GM21619 (cell line): ENCODE data around the gene BRAF.
"Not testable (repeated sequence)": the region's sequence is repeated elsewhere in the genome, so short reads cannot be mapped to it uniquely, and the experiment has no call there.

ENCODE experiments used
- ATAC-seq: cut with Tn5 transposase; IDR thresholded peaks from one replicate; pipeline ENCODE4 v1.9.1; 2021; ENCODE audit not compliant: unreplicated experiment

BRAF gene

DNA sequence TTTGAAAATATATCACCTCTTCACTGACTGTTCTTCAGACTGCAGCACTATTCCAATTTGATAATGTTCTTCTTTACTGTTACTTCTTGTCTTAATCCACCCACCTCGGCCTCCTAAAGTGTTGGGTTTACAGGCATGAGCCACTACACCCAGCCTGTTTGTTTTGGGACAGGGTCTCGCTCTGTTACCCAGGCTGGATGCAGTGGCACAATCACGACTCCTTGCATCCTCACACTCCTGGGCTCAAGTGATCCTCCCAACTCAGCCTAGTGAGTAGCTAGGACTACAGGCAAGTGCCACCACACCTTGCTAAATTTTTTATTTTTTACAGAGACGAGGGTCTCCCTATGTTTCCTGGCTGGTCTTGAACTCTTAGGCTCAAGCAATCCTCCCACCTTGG is 150.4 kb downstream of the BRAF start:
- ATAC-seq, result no peak

DNA sequence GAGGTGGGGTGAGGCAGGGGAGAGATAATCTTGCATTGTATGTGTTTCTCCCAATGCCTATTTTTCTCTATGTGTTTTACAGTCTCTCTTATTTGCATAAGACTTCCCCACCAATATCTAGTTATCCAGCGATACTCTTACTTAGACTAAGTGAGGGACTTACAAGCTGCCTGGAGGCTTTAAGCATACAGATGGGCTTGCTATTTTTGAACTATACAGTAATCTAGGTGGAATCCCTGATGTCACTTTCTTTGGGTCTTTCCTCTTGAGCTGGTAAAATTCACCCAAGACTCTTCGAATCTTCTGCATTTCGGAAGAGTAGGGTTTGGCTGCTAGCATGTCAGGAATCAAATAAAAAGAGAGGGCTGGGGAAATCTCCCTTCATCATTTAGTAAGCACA is 151.6 kb downstream of the BRAF start:
- ATAC-seq, result no peak

DNA sequence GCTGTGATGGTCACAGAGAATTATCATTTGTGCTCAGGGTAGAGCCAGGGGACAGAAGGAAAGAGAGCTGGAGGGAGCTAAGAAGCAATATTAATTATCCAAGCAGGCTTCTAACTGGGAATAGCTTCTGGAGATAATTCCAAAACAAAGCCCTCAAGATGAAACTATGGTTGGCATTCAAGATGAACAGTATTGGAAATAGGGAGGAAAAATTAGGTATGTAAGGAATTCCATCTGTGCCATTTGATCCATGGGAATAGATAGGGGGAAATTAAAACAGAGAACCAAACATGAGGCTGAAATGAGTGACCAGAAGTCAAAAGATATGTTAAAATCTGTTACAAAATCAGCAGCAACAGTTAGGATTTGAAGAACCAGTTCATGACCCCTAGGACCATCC is 152.9 kb downstream of the BRAF start:
- no peak for ATAC-seq

DNA sequence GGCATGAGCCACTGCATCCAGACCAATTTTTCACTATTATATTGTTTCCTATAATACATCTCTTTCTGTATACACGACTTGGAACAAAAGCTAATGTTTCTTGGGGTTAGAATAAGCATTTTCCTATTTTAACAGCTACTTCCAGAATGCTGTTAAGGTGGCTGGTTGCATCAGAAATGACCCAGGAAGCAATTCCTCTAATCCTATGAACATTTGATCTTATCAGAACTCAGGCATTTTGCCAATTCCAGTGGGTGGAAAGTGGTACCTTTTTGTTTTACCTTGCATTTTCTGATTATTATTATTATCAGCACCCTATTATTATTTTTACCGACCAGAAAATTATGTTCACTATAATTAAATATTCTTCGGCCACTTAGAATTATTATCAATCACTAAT is 154.9 kb downstream of the BRAF start:
- ATAC-seq, result no peak

DNA sequence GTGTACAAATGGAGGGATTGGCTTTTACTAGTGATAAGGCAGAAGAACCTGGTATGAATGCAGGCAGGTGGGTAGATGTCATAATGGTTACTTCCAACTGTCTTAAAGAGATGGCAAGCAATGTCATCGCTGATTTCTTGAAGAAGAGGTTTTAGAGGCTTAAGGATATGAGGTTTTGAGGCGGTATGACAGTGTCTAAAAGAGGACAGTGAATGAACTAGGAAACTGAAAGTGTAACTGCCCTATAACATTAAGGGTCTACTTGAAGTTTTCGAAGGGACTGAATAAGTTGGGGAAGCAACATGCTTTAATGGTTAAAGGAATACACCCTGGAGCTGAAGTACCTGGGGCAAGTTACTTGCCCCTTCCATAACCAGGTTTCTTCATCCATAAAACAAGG is 157.3 kb downstream of the BRAF start:
- ATAC-seq, result no peak

DNA sequence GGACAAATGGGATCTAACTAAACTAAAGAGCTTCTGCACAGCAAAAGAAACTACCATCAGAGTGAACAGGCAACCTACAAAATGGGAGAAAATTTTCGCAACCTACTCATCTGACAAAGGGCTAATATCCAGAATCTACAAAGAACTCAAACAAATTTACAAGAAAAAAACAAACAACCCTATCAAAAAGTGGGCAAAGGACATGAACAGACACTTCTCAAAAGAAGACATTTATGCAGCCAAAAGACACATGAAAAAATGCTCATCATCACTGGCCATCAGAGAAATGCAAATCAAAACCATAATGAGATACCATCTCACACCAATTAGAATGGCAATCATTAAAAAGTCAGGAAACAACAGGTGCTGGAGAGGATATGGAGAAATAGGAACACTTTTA is 159.3 kb downstream of the BRAF start:
- not testable (repeated sequence) for ATAC-seq

DNA sequence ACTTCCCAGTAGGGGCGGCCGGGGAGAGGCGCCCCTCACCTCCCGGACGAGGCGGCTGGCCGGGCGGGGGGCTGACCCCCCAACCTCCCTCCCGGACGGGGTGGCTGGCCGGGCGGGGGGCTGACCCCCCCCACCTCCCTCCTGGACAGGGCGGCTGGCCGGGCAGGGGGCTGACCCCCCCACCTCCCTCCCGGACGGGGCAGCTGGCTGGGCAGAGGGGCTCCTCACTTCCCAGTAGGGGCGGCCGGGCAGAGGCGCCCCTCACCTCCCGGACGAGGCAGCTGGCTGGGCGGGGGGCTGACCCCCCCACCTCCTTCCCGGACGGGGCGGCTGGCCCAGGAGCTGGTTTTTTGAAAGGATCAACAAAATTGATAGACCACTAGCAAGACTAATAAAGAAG is 161.6 kb downstream of the BRAF start:
- ATAC-seq, result not testable (repeated sequence)

DNA sequence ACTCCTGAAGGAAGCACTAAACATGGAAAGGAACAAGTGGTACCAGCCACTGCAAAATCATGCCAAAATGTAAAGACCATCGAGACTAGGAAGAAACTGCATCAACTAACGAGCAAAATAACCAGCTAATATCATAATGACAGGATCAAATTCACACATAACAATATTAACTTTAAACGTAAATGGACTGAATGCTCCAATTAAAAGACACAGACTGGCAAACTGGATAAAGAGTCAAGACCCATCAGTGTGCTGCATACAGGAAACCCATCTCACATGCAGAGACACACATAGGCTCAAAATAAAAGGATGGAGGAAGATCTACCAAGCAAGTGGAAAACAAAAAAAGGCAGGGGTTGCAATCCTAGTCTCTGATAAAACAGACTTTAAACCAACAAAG is 163.4 kb downstream of the BRAF start:
- ATAC-seq, result not testable (repeated sequence)

DNA sequence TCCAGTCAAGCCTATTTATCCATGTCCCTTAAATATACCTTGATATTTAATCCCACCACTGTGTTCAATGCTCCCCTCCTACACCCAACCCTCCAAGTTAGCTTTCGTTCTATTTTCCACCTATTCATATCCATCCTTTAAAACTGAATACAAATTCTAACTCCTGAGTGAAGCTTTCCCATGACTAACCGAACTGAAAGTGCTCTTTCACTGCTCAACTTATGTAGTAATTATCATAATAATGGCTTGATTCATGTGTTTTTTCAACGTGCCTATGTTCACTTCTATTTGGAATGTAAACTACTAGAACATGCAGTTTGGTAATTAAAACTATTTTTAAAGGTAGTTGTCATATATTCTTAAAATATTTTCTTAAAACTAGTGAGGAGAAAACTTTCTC is 170.2 kb downstream of the BRAF start:
- ATAC-seq, result no peak

DNA sequence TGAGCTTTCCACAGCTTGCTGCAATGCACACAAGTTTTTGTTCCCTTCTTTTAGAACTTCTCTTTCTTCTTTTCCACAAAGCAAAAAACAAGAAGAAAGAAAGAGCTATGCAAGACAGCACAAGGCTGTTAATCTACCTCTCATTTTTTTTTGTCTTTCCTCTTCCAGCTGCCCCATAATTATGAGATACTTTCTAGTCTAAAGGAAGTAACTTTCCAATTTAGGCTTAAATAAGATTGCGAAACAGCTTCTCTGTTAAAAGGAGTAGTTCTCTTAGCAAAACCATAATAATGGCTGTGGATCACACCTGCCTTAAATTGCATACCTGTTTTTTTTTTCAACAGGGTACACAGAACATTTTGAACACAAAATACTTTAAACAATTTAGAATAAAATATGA is 172.2 kb downstream of the BRAF start:
- no peak for ATAC-seq

DNA sequence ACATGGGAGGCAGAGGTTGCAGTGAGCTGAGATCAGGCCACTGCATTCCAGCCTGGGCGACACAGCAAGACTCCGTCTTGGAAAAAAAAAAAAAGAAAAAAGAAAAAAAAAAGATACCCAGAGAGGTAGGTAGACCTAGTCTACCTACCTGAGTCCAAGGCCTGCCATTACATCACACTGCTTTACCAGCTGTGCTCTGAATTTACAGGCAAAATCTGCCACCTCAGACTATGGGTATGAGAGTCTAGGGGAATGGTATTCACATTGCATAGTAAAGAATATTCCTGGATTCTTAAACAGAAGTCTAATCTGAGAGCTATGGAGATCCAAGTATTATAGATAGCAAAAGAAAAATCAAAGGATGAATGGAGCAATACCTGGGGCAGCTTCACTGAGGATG is 178.0 kb downstream of the BRAF start:
- ATAC-seq, result no peak

DNA sequence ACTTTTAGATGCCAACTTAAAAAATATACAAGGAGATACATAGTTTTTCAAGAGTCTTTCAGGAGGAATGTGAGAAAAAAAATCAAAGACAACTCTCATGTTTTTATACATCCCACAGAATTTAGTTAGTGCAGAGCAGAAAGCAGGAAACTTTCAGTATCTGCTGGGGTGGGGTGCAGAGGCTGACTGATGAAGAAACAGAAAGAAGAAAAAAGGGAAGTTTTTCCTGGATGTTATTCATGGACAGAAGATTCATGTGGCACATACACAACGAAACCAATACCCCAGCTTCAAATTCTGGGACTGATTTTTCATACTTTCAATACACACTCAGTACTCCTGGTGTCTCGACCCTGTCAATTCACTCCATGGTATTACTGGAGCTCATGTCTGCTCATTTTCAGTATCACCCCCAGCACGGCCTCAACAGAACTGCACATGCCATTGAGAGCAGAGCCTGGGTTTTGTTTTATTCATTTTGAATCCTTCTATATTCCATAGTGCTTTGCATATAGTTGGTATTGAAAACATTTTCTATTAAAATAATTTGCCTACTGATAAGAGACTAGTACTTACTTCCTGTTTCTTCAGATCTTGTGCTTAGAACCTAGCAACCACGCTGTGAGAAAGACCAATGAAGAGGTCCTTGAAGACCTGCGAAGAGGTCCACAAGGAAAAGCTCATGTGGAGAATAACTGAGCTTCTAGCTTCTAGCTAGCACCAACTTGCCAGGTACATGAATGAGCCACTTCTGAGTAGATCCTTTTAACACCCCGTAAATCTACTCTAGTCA is 179.3 kb downstream of the BRAF start:
- no peak for ATAC-seq

DNA sequence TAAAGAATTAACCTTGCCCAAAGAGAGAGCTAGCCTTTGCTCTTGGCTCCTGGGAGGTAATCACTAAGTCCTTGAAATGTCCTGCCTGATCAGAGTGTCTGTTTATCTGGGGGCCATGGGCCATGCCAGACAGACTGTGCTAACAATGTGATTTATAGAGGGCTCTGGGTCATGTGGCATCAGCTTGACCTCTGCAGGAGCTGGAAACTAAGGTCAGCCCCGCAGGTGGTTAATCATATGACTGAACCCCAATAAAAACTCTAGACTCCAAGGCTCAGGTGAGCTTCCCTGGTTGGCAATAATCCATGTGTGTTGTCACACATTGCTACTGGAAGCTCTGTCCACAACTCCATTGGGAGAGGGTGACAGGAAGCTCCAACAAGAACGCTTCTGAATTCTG is 180.7 kb downstream of the BRAF start:
- no peak for ATAC-seq

DNA sequence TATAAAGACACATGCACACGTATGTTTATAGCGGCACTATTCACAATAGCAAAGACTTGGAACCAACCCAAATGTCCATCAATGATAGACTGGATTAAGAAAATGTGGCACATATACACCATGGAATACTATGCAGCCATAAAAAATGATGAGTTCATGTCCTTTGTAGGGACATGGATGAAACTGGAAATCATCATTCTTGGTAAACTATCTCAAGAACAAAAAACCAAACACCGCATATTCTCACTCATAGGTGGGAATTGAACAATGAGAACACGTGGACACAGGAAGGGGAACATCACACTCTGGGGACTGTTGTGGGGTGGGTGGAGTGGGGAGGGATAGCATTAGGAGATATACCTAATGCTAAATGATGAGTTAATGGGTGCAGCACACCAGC is 181.5 kb downstream of the BRAF start:
- ATAC-seq, result not testable (repeated sequence)

DNA sequence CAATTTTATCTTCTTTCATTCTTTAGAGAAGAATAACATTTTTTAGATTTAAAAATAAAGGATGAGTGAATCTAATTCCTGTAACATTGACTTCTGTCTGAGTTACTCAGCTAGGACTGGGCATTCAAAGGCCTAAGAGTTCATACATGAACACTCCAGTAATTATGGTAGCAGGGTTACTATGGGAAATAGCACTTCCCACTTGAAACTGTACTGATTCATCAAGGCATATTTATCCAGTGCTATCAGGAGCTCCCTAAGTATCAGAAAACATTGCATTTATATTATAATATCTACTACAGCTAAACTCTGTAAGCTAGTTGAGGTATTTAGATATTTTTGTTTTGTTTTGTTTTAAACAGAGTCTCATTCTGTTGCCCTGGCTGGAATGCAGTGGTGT is 186.4 kb downstream of the BRAF start:
- ATAC-seq, result no peak

DNA sequence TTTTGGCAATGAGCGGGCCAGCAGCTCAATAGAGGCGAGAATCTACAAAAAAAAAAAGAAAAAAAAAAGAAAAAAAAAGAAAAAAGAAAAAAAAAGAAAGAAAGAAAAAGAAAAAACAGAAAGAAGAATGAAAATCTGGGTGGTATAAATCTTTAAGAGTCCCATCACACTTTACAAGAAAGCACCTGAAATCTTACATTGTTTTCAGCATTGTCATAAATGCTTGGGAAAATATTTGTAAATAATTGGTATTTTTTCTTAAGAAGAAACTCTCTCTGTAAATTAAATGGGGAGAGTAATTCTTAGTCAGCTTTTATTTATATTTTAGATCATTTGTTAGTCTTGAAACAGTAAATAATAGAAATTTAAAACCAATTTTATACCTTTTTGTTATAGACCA is 190.0 kb downstream of the BRAF start:
- no peak for ATAC-seq

DNA sequence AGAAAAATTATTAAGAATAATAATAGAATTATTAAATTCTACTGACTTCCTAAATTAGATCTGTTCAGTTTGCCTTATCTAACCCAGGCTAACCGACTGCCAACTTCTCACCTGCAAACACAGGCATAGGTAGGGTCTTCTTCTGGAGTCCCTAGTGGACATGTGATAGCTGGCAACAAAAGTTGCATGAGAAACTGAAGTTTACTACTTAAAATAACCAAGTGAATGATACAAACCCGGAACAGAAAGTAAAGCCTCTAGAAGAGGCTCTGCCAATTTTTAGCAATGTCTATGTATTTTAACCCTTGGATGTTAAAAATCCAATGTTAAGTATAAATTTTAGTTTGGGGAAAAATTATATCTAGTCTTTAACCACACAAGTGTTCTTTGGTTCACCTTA is 190.6 kb downstream of the BRAF start:
- ATAC-seq, result no peak

DNA sequence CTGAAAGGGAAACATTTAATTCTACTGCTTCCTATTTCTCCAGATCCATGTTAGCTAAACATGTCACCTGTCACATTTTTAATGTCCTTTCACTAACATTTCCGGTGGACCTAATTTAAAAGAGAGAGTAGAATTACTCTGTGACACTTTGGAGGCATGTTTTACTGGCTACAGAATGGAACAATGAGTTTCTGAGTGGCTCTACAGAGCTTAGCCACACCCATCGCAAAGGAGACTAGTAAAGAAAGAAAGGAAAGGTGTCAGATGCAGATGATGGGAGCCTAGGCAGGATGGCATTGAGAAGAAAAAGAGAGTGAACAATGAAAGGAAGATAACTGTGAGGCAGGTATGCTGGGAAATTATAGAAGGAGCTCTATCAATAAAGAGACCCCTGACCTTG is 192.3 kb downstream of the BRAF start:
- no peak for ATAC-seq

DNA sequence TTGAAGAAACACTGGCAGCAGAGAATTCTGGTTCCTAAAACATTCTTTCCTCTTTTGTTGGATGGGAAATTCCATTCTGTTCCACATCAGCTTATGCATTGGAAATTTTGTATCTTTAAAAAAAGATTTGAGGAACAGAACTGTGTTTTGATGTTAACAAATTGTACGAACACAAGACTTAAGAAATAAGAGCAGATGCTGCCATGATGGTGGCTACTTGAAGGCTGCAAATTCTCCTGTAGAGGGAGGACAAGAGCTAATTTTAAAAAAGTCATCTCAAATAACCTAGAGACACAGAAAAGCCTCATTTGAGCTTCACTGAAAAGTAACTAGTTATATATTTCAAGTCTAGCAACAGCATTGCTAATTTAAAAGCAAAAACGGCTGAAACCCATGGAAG is 198.4 kb downstream of the BRAF start:
- ATAC-seq, result no peak

DNA sequence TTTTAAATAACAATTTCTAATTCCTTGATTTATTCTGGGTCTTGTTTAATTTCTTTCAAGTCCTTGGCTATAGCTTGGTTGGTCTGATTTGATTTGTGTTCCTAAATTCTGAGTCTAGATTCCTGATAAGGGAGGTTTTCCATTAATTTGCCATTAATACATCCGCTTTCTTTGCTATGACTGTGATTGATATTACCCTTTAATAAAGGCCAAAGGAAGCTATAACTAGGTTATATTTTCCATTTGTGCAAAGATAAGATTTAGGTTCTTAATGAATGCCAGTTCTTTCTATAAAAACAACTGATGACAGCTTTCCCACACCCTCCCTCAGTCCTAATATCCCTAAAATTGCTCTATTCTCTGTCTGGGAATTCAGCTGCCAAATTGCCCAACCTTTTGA is 200.0 kb downstream of the BRAF start:
- no peak for ATAC-seq

DNA sequence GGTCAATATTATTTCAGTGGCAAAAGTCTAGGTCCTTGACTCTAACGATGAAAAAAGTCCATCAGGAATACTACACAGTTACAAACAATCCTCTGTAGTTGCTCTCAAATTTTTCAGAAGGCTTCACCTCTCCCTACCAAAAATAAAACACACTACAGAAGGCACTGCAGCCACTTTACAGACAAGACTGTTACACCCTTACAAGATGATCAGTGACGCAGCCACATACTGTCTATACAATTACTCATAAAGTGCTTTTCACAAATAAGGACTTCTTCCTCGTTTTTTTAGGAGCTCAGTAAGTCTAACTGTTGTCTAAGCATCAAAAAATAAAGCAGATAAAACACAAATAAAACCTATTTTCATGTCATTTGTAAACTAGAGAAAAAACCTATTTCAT is 201.2 kb downstream of the BRAF start:
- ATAC-seq, result no peak

DNA sequence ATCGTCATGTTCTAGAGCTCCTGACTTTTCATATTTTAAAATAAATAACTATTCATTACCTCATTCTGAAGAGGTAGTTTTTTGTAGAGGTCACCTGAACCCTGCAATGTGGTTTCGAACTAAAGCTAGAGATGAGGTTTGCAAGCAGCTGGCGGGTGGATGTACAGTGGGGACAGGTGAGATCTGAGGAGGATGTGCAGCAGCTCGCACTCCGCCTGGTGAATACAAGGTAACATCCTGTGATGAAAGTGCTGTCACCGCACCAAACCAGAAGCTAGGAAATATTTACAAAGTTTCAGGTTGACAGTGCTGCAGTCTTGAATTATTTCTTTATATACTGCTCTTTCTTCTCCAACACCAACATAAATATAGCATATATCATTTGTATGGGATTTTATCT is 201.7 kb downstream of the BRAF start:
- ATAC-seq, result no peak

DNA sequence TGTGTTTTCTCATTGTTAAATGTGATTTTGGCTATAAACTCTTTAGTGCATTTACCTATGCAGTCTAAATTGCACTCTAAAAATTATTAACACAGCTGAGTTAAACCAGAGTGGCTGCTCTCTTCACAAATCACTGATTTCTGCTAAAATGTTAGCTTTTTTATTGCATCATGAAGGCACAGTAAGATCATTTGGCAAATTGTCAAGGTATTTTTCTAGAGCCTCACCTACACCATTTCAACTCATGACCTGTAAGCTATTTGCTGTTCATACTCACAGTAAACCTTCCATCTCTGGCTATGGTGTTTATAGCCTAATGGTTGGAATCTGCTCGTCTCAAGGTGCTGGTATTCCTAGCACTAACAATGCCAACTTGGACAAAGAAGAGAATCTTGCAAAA is 202.5 kb downstream of the BRAF start:
- no peak for ATAC-seq
